H1 (cell line): ENCODE data around the gene P2RX6.

ENCODE experiments used
- CTCF ChIP-seq, 3 experiments: IDR thresholded peaks; 1 replicate in 2 of 3; 2 replicates in 1 of 3; pipeline versions ENCODE4 v1.5.1 to v1.6.1; 2011; ENCODE audit warnings: low read length in 3 of 3, mild to moderate bottlenecking in 3 of 3, inconsistent platforms in 2 of 3, low read depth in 1 of 3, moderate library complexity in 1 of 3; ENCODE audit not compliant: insufficient read depth in 1 of 3; ENCODE audit errors: control extremely low read depth in 1 of 3
- EZH2 ChIP-seq: fragments of 200-600 bp; sonication (generic); IDR thresholded peaks from 2 replicates; pipeline ENCODE4 v1.7.1; 2012; ENCODE audit warnings: low read depth, mild to moderate bottlenecking, moderate library complexity, low read length, inconsistent platforms; ENCODE audit not compliant: severe bottlenecking
- KDM1A ChIP-seq: fragments of 200-600, 300-600 bp; sonication (generic); IDR thresholded peaks from 2 replicates; pipeline ENCODE4 v1.7.1; 2016; ENCODE audit warnings: mild to moderate bottlenecking, low read length, borderline replicate concordance
- MAFK ChIP-seq: IDR thresholded peaks from 2 replicates; pipeline ENCODE4 v1.6.1; 2012; ENCODE audit warnings: low read depth, mild to moderate bottlenecking, improper control_type of control experiment, low read length
- POLR2A ChIP-seq, 2 experiments: IDR thresholded peaks; 1 replicate in 1 of 2; 2 replicates in 1 of 2; pipeline ENCODE4 v1.6.1; 2011; ENCODE audit warnings: low read depth in 2 of 2, low read length in 2 of 2, mild to moderate bottlenecking in 2 of 2; ENCODE audit errors: control extremely low read depth in 1 of 2
- POLR2AphosphoS5 ChIP-seq: IDR thresholded peaks from 2 replicates; pipeline ENCODE4 v1.6.1; 2011; ENCODE audit warnings: low read depth, low read length
- RFX5 ChIP-seq: IDR thresholded peaks from 2 replicates; pipeline ENCODE4 v1.6.1; 2011; ENCODE audit warnings: low read depth, low read length, improper control_type of control experiment, borderline replicate concordance
- SIX5 ChIP-seq: IDR thresholded peaks from 2 replicates; pipeline ENCODE4 v1.6.1; 2011; ENCODE audit warnings: mild to moderate bottlenecking, low read depth, low read length
- TAF1 ChIP-seq: IDR thresholded peaks from 2 replicates; pipeline ENCODE4 v1.6.1; 2011; ENCODE audit warnings: mild to moderate bottlenecking, low read depth, low read length
- TCF12 ChIP-seq: IDR thresholded peaks from 2 replicates; pipeline ENCODE4 v1.6.1; 2011; ENCODE audit warnings: low read depth, mild to moderate bottlenecking, low read length

GRCh38 chr22:21074102-21074715, 59.2 kb downstream of the P2RX6 start:
- TF ChIP-seq RFX5 = no peak
- TF ChIP-seq CTCF (IDR thresholded peaks at IDR 0.05; ENCODE audit: control extremely low read depth in 1 of 3, insufficient read depth in 1 of 3, low read depth in 1 of 3, low read length in 3 of 3) = no peak
- no peak for TF ChIP-seq KDM1A
- TF ChIP-seq POLR2A (IDR thresholded peaks at IDR 0.05; ENCODE audit: control extremely low read depth in 1 of 2, low read depth in 2 of 2, low read length in 2 of 2) = no peak
- no peak for TF ChIP-seq EZH2
- no peak for TF ChIP-seq SIX5
- TF ChIP-seq POLR2AphosphoS5 = no peak
- TF ChIP-seq TAF1 = no peak
- TF ChIP-seq MAFK = no peak
- TF ChIP-seq TCF12 = no peak
